Activated CD4-positive, CD25-positive, alpha-beta regulatory T cell treated with anti-CD3 and anti-CD28 coated beads, Interleukin-2, amount 50 U/mL, for 24 hours (primary cell): ENCODE data around the gene STK38.
"Not testable (repeated sequence)": the region's sequence is repeated elsewhere in the genome, so short reads cannot be mapped to it uniquely, and the experiment has no call there.

Source experiments
- ATAC-seq, 2 donors: fragments of 150-1000 bp; cut with Tn5 transposase; one replicate each; pipeline ENCODE4 v1.10.0; 2021; ENCODE audit warnings: mild to moderate bottlenecking in 1 of 2, moderate library complexity in 1 of 2

Gene STK38

GRCh38 chr6:36546920-36547645 lies at the start of gene STK38:
Gene STK38, minus strand, starts transcription at chr6:36547479. Its CDS starts 7,277 bp downstream, at chr6:36540202.
- ATAC-seq = peak; percentile 87 to 90

- no peak for ATAC-seq
Measured at GRCh38 chr6:36596356-36596755, 49.1 kb upstream of the STK38 start.

- no peak for ATAC-seq
Measured at GRCh38 chr6:36594816-36595643, 47.8 kb upstream of the STK38 start.

GRCh38 chr6:36594029-36594815 lies 46.9 kb upstream of the STK38 start, which contains the start of gene SRSF3:
Gene SRSF3, plus strand, starts transcription at chr6:36594362. Its CDS starts 2,401 bp downstream, at chr6:36596763.
- peak; percentile 94 for ATAC-seq

- ATAC-seq = peak; percentile 18
Measured at GRCh38 chr6:36593569-36594028, 46.3 kb upstream of the STK38 start.

GRCh38 chr6:36592221-36592655 lies 45.0 kb upstream of the STK38 start:
- no peak for ATAC-seq

- ATAC-seq = no peak
Measured at GRCh38 chr6:36590237-36590636, 43.0 kb upstream of the STK38 start.

GRCh38 chr6:36589025-36589400 lies 41.7 kb upstream of the STK38 start:
- not testable (repeated sequence) for ATAC-seq

GRCh38 chr6:36586606-36587005 lies 39.3 kb upstream of the STK38 start:
- no peak for ATAC-seq

- no peak for ATAC-seq
Measured at GRCh38 chr6:36581716-36582115, 34.4 kb upstream of the STK38 start.

GRCh38 chr6:36580184-36580526 lies 32.9 kb upstream of the STK38 start:
- ATAC-seq = no peak

GRCh38 chr6:36578431-36578830 lies 31.2 kb upstream of the STK38 start:
- no peak for ATAC-seq

GRCh38 chr6:36578030-36578429 lies 30.8 kb upstream of the STK38 start:
- ATAC-seq = no peak

- ATAC-seq = no peak
Measured at GRCh38 chr6:36577301-36577700, 30.0 kb upstream of the STK38 start.

- ATAC-seq = no peak
Measured at GRCh38 chr6:36576578-36576977, 29.3 kb upstream of the STK38 start.

- no peak for ATAC-seq
Measured at GRCh38 chr6:36574679-36575078, 27.4 kb upstream of the STK38 start.

GRCh38 chr6:36572353-36573311 lies 25.4 kb upstream of the STK38 start:
- ATAC-seq = not testable (repeated sequence)

GRCh38 chr6:36571122-36572043 lies 24.1 kb upstream of the STK38 start:
- no peak for ATAC-seq

GRCh38 chr6:36570264-36570663 lies 23.0 kb upstream of the STK38 start:
- peak in 1 of 2 donors; percentile 59 for ATAC-seq

GRCh38 chr6:36566418-36566905 lies 19.2 kb upstream of the STK38 start:
- no peak for ATAC-seq

GRCh38 chr6:36563928-36564284 lies 16.6 kb upstream of the STK38 start:
- ATAC-seq = no peak
